ENCODE measurements around the gene CAMTA1.
"Not testable (repeated sequence)": the region's sequence is repeated elsewhere in the genome, so short reads cannot be mapped to it uniquely, and the experiment has no call there.

CAMTA1 gene

DNA sequence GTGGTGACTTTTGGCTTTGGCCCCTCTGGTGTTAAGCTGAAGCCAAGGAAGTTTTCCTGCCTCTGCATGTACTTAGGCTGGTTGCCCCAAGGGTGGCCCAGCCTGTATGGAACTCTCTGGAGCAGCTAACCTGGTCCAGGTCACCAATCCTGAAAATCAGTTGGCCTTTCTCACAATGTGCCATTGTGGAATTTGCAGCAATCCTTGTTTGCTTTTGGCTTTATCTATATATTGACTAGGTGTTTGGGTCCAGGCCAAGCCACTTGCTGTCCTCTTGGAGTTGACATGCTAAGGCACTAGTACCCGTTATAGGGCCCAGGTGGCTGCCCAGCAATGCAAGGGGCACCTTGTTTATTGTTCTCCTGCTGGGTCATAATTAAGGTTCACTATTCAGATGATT, 124.6 kb downstream of the CAMTA1 start:
- DNase-seq: no peak

GRCh38 chr1:6911021-6911941, 126.0 kb downstream of the CAMTA1 start:
- DNase-seq: no peak

GRCh38 chr1:6911974-6912373, 126.7 kb downstream of the CAMTA1 start:
- no peak for DNase-seq

- no peak for DNase-seq
Observed at GRCh38 chr1:6912518-6912917, 127.3 kb downstream of the CAMTA1 start.

DNA sequence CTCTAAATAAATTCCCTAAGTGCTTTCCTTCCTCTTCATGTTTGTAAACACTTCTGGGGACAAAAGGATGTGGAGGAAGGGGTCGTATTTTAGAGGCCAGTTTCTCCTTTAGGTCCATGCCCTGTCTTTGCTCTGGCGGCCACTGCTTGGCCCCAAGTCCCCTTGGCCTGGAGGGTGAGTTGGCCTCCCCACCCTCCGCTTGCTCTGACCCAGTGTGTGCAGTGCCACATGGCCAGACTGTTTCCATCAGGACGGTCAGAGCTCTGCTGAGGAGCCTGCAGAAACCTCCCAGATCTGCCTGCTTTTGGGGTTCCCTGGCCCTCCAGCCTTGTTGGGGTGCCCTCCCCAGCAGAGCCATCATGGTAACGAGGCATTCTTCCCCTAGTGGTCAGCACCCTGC, 127.8 kb downstream of the CAMTA1 start:
- no peak for DNase-seq

GRCh38 chr1:6914706-6915105, 129.5 kb downstream of the CAMTA1 start:
- DNase-seq: no peak

GRCh38 chr1:6915999-6916565, 130.8 kb downstream of the CAMTA1 start:
- DNase-seq: no peak

DNA sequence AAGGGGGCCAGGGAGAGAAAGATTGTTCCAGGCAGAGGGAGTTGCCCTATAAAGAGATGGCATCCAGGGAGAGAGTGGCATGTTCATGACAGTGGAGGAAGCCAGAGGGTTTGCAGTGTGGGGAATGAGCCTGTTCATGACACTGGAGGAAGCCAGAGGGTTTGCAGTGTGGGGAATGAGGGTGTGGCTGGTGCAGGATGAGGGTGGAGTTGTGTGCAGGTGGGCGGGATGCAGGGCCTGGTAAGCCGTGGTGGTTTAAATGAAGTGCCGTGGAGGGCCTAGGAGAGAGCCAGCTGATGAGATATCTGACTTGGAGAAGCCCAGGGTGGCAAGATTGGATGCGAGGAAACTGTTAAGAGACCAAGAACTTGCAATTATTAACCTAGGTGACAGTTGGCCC, 131.8 kb downstream of the CAMTA1 start:
- no peak for DNase-seq

DNA sequence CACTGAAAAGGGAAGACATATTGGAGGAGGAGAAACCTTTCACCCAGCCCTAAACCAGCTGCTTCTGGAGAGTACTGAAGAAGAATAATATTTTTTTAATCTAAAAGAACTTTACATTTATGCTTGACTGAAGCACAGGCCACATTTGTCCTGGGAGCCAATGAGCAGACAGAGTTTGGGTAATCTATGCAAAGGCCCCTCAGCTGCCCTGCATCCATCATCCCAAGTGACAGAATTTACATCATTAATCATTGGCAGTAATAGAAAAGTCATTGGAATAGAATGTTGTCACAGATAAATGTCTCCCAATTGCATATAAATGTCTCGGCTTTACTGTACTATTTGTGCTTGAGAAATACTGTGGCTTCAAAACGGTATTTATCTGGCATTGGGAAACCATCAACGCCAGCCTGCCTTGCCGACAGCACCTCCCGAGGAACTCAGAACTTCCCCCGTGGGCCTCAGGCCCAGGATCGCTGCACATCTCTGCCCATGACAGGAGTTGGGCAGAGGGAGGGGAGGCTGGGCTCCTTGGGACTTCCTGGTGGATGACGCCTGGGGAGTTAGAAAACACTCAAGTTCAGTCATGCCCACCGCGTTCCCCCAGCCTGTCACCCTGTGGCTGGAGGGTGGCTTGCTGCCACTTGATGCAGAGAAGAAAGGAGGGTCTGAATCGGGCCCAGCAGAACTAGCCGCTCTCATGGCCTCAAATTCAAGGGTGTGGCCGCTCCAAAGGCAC, 133.1 kb downstream of the CAMTA1 start:
- no peak for DNase-seq

DNA sequence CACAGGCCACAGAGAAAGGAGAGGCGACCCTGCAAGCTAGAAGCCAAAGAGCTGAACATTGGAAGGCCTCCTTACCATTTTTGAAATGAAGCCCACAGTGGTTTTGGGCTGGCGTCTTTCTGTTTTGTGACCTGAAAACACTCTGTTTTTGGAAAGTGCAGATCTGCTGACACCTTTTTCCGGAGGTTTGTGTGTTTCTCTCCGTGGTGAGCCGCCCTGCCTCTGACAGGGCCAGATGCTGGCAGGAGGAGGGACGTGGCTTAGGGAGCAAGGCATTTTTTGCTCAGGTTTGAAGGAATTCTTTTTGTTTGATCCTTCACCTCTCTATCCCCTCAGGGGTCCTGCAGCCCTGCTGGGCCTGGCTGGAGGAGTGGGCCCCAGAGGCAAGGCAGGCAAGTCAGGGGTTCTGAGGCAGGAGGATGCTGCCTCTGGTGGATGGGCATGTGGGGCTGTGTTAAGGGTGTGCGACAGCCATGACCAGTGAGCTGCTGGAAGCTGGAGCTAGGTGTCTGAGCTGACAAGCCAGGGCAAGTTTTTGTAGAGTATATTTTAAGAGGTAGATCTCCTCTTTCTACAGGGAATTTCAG, 133.8 kb downstream of the CAMTA1 start:
- DNase-seq: no peak

- not testable (repeated sequence) for DNase-seq
Observed at GRCh38 chr1:6921506-6921905, 136.3 kb downstream of the CAMTA1 start.

GRCh38 chr1:6922096-6922931, 137.1 kb downstream of the CAMTA1 start:
- no peak for DNase-seq

DNA sequence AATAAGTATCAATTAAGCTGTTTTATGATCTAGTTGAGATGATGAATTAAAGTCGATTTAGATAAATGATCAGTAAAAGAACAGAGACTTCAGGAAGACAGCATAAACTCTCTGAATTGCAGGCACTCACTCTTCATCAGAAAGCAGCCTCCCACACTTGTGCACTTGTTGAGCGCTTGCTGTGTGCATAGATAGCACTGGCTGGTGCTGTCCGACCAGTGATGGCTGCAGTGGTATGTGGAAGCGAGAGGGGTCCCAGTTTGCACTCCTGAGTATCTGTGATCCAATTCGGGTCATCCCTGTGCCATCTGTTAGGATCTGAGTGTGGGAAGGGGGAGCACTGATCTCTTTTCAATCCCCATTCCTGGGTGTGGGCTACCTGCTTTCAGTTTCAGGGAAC, 137.8 kb downstream of the CAMTA1 start:
- no peak for DNase-seq

- no peak for DNase-seq
Observed at GRCh38 chr1:6923416-6923815, 138.2 kb downstream of the CAMTA1 start.

DNA sequence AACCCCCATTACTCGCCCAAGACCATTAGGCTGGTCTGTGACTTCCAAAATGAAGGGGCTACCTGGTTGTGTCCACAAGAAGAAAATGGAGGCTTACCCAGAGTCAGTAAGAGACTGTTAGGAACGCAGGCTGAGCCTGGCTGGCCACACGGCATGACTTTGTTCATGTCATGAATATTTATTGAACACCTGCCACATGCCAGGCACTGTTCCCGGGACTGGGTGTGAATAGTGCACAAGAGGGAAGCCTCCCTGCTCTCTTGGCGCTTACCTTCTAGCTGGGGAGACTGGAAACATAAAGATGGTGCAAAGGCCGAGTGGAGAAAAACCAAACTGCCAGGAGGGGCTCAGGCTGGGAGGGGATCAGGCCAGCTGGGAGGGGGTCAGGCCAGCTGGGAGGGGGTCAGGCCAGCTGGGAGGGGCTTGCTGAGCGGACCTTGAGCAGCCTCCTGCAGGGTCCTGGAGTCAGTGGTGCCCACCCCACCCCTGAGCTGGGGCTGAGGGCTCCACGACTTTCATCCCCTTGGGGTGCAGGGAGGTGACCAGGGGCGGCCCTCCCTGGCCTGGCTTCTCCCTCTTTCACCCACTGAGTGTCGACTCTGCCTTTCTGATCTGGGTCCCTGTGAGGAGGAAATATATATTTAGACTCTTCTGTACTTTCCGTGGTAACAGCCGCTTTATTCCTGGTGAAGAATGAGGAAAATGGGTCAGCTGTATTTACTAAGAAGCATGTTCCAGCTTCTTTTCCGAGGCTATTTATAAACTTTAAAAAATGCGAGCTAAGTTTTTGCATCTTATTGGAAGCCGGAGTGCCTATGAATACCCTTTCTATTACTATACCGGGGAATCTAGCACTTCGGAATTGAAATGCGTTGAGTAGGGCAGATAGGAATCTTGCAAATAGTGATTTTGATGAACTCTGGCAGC, 139.0 kb downstream of the CAMTA1 start:
- DNase-seq: no peak

DNA sequence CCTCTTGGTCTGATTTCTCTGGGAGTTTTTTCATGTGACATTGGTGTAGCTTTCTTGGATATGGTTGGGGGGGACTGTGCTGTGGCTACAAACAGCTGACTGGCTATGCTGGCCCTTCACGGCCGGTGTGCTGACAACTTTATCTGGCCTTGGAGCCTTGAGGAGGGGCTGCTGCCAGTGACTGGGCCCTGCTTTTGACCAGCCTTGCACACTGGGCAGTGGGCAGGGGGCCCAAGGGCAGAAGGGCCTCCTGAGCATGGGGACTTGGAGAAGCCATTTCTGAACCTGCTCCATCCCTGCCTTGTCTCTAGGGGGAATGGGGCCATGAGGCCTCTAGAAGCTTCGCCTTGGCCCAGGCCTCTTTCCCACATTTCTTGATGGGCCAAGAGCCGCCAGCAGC, 139.6 kb downstream of the CAMTA1 start:
- DNase-seq: no peak

DNA sequence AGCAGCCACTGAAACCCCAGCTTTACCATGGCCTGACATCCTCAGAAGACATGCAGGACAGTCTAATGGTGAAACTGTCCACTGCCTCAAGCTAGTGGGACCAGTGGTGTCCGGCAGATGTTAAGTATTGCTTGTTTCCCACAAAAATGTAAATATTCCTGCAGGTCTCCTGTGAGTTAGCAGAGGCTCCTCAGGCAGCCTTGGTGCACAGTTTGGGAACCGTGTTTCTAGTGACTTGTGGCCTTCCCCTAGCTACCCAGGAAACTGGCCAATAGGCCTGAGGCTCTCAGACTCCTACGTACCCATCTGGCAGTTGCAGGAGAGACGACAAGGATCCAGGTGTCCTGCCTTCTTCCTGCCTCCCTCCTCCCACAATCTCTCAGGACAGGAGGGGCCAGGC, 142.4 kb downstream of the CAMTA1 start:
- DNase-seq: no peak

- no peak for DNase-seq
Observed at GRCh38 chr1:6928106-6928885, 143.0 kb downstream of the CAMTA1 start.

DNA sequence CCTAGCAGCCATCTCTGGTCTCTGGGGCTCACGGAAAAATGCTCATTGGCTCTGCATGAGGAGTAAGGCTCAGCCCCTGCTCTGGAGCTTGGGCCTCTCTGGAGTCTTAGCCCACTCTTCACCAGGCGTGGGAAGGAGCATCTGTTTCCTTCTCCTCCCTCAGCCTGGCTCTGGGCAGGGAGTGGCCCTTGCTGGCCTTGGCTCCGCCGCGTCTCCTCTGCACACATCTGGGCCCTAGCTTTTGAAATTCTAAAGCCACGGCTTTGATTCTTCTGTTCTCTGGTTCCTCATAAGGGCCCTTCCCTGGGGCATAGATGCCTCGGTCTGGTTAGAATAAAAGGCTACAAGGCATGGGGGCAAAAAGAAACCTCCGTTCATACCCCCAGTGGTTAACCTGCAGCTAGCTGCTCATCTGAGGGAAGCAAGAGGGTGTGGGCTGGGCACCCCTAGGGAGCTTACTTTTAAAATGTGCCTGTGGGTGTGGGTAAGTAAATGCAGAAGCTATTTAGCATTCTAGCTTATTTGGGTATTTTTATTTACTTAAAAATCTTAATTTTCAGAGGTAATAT, 145.6 kb downstream of the CAMTA1 start:
- no peak for DNase-seq

- DNase-seq: no peak
Observed at GRCh38 chr1:6935361-6935883, 150.2 kb downstream of the CAMTA1 start.

All from GDM1 (cell line).